ES-I3 (cell line): ENCODE results near the gene RPS6KL1.

ENCODE experiments used
- H3K36me3 ChIP-seq: 2 replicates; pipeline ENCODE4 v1.6.1; 2013; ENCODE audit warnings: mild to moderate bottlenecking, low read length, control low read depth, moderate library complexity; ENCODE audit not compliant: insufficient read depth
- H3K4me1 ChIP-seq: 2 replicates; pipeline ENCODE4 v1.6.1; 2013; ENCODE audit warnings: mild to moderate bottlenecking, control low read depth, low read length; ENCODE audit not compliant: insufficient read depth
- H3K9ac ChIP-seq: 2 replicates; pipeline ENCODE4 v1.6.1; 2013; ENCODE audit warnings: low read depth, mild to moderate bottlenecking, low read length, moderate library complexity
- H3K9me3 ChIP-seq: 2 replicates; pipeline ENCODE4 v1.6.1; 2013; ENCODE audit warnings: mild to moderate bottlenecking, low read length, moderate library complexity; ENCODE audit not compliant: control insufficient read depth, insufficient read depth

RPS6KL1 gene

GRCh38 chr14:74886001-74886400 lies 37.1 kb downstream of the RPS6KL1 start:
- H3K4me1 ChIP-seq: peaks cover 24% of the 10 kb centered on the region
- H3K9ac ChIP-seq: no peak overlapping the region
- peaks cover 4% of the 10 kb centered on the region; the same call in 1 of the 2 replicates for H3K36me3 ChIP-seq
- H3K9me3 ChIP-seq: no peaks in the 10 kb centered on the region

- Histone ChIP-seq H3K9me3 (no peaks in the 10 kb centered on the region), H3K36me3 (no peaks in the 10 kb centered on the region; the same call in 1 of the 2 replicates), H3K9ac (peak overlapping the region; percentile 59), H3K4me1 (peaks cover 24% of the 10 kb centered on the region)
Observed at GRCh38 chr14:74882103-74882920, 40.7 kb downstream of the RPS6KL1 start.

GRCh38 chr14:74881431-74882102 lies 41.5 kb downstream of the RPS6KL1 start, which contains the start of gene DLST:
Gene DLST, plus strand, starts transcription at chr14:74881916. Its CDS starts 38 bp downstream, at chr14:74881954.
- peak within 1 kb of the TSS; percentile 59 for H3K9ac ChIP-seq
- peaks cover 24% of the 10 kb centered on the region for H3K4me1 ChIP-seq
- no peaks in the 10 kb centered on the region; the same call in 1 of the 2 replicates for H3K36me3 ChIP-seq
- H3K9me3 ChIP-seq: no peaks in the 10 kb centered on the region

GRCh38 chr14:74879427-74880182 lies 43.5 kb downstream of the RPS6KL1 start:
- Histone ChIP-seq H3K9me3 (no peaks in the 10 kb centered on the region), H3K36me3 (no peaks in the 10 kb centered on the region), H3K4me1 (peaks cover 7% of the 10 kb centered on the region; the same call in 1 of the 2 replicates), H3K9ac (no peak overlapping the region; the same call in 1 of the 2 replicates)

GRCh38 chr14:74875941-74876913 lies 46.8 kb downstream of the RPS6KL1 start, which contains the start of gene PROX2:
Gene PROX2, minus strand, starts transcription at chr14:74876145. Its CDS starts 12,311 bp downstream, at chr14:74863834.
- H3K9me3 ChIP-seq: no peaks in the 10 kb centered on the region
- no peaks in the 10 kb centered on the region for H3K4me1 ChIP-seq
- H3K9ac ChIP-seq: no peak within 1 kb of the TSS
- H3K36me3 ChIP-seq: no peaks in the 10 kb centered on the region

- Histone ChIP-seq H3K9me3 (no peaks in the 10 kb centered on the region), H3K36me3 (no peaks in the 10 kb centered on the region), H3K4me1 (no peaks in the 10 kb centered on the region), H3K9ac (no peak overlapping the region)
Observed at GRCh38 chr14:74875204-74875603, 47.9 kb downstream of the RPS6KL1 start.

- no peaks in the 10 kb centered on the region for H3K36me3 ChIP-seq
- H3K9ac ChIP-seq: no peak overlapping the region
- no peaks in the 10 kb centered on the region for H3K9me3 ChIP-seq
- no peaks in the 10 kb centered on the region for H3K4me1 ChIP-seq
Observed at GRCh38 chr14:74871819-74872218, 51.2 kb downstream of the RPS6KL1 start.

GRCh38 chr14:74868739-74869138 lies 54.3 kb downstream of the RPS6KL1 start:
- H3K9me3 ChIP-seq: no peaks in the 10 kb centered on the region
- no peaks in the 10 kb centered on the region for H3K36me3 ChIP-seq
- H3K4me1 ChIP-seq: no peaks in the 10 kb centered on the region
- H3K9ac ChIP-seq: no peak overlapping the region

- H3K9me3 ChIP-seq: no peaks in the 10 kb centered on the region
- H3K4me1 ChIP-seq: no peaks in the 10 kb centered on the region
- H3K36me3 ChIP-seq: no peaks in the 10 kb centered on the region
- no peak overlapping the region for H3K9ac ChIP-seq
Observed at GRCh38 chr14:74867673-74868072, 55.4 kb downstream of the RPS6KL1 start.

GRCh38 chr14:74866708-74867389 lies 56.2 kb downstream of the RPS6KL1 start:
- H3K9me3 ChIP-seq: no peaks in the 10 kb centered on the region
- H3K4me1 ChIP-seq: no peaks in the 10 kb centered on the region
- no peaks in the 10 kb centered on the region for H3K36me3 ChIP-seq
- no peak overlapping the region for H3K9ac ChIP-seq

GRCh38 chr14:74865156-74865555 lies 57.9 kb downstream of the RPS6KL1 start:
- H3K9ac ChIP-seq: no peak overlapping the region
- H3K4me1 ChIP-seq: no peaks in the 10 kb centered on the region
- H3K36me3 ChIP-seq: no peaks in the 10 kb centered on the region
- no peaks in the 10 kb centered on the region for H3K9me3 ChIP-seq

- H3K36me3 ChIP-seq: no peaks in the 10 kb centered on the region
- no peak overlapping the region for H3K9ac ChIP-seq
- no peaks in the 10 kb centered on the region for H3K9me3 ChIP-seq
- H3K4me1 ChIP-seq: no peaks in the 10 kb centered on the region
Observed at GRCh38 chr14:74864198-74864597, 58.9 kb downstream of the RPS6KL1 start.

GRCh38 chr14:74863274-74863673 lies 59.8 kb downstream of the RPS6KL1 start:
- Histone ChIP-seq H3K4me1 (no peaks in the 10 kb centered on the region), H3K9me3 (no peaks in the 10 kb centered on the region), H3K36me3 (no peaks in the 10 kb centered on the region), H3K9ac (no peak overlapping the region)
